Loucy (cell line): ENCODE measurements around the gene NOMO2.
"Not testable (repeated sequence)": the region's sequence is repeated elsewhere in the genome, so short reads cannot be mapped to it uniquely, and the experiment has no call there.

Experiments used
- CTCF ChIP-seq: fragments of 200-600 bp; sonication (generic); conservative IDR thresholded peaks from 2 replicates; pipeline ENCODE4 v1.5.1; 2014; ENCODE audit warnings: mild to moderate bottlenecking, antibody characterized with exemption, low read length
- EZH2phosphoT487 ChIP-seq: fragments of 200-600 bp; IDR thresholded peaks from 2 replicates; pipeline ENCODE4 v1.6.1; 2018; ENCODE audit warnings: antibody characterized with exemption, mild to moderate bottlenecking, moderate library complexity, borderline replicate concordance

- not testable (repeated sequence) for TF ChIP-seq CTCF, EZH2phosphoT487
These were observed 177.0 kb downstream of the NOMO2 start for GRCh38 chr16:18384869-18385268.
